IMR-90 (cell line): ENCODE results near the gene CREB5. TPM values are rescaled to one million over a fixed set of nuclear protein-coding genes. Genes with fewer than 3 reads are reported as not detected.

Source experiments
- ATAC-seq: fragments of 200-7000 bp; cut with Tn5 transposase; 2 replicates; pipeline ENCODE4 v1.9.1; 2020; ENCODE audit warnings: low read depth, mild to moderate bottlenecking, moderate library complexity
- BruUV-seq: library from RNA; stranded (reverse); fragments of 400-500 nt; replicated peaks from 2 replicates; lab custom pipeline; 2021; lab: Mats Ljungman, UMichigan
- CTCF ChIA-PET: fragments of 300-600 bp; formaldehyde crosslinking; extraction: SDS; loops from one replicate; lab custom pipeline; 2021; ENCODE audit warnings: antibody characterized with exemption; lab: Yijun Ruan, JAX
- POLR2A ChIA-PET: fragments of 300-600 bp; sonication (Branson Sonifier 250); formaldehyde crosslinking; loops from one replicate; lab custom pipeline; 2022; ENCODE audit warnings: antibody characterized with exemption; ENCODE audit not compliant: unreplicated experiment; lab: Charles Lee
- DNase-seq: peaks from one replicate; pipeline ENCODE4 v3.0.0; 2013
- H2AFZ ChIP-seq: replicated peaks from 2 replicates; pipeline ENCODE3; 2013; ENCODE audit warnings: low read length, mild to moderate bottlenecking; ENCODE audit not compliant: poor library complexity
- H2AK5ac ChIP-seq: 2 replicates; pipeline ENCODE4 v1.6.1; 2013; ENCODE audit warnings: low read depth, low read length, inconsistent platforms
- H2AK9ac ChIP-seq: replicated peaks from 2 replicates; pipeline ENCODE3; 2013; ENCODE audit warnings: mild to moderate bottlenecking, low read depth, low read length, moderate library complexity; ENCODE audit not compliant: poor library complexity
- H2BK120ac ChIP-seq: 2 replicates; pipeline ENCODE4 v1.6.1; 2013; ENCODE audit warnings: low read depth, low read length, inconsistent platforms
- H2BK15ac ChIP-seq: 3 replicates; pipeline ENCODE4 v1.6.1; 2013; ENCODE audit warnings: low read depth, low read length, inconsistent platforms
- H2BK20ac ChIP-seq: 2 replicates; pipeline ENCODE4 v1.6.1; 2013; ENCODE audit warnings: low read depth, mild to moderate bottlenecking, inconsistent platforms, low read length, moderate library complexity
- H2BK5ac ChIP-seq: 2 replicates; pipeline ENCODE4 v1.6.1; 2013; ENCODE audit warnings: mild to moderate bottlenecking, low read depth, low read length, inconsistent platforms; ENCODE audit not compliant: poor library complexity, severe bottlenecking
- H3K14ac ChIP-seq: replicated peaks from 2 replicates; pipeline ENCODE4 v1.6.1; 2013; ENCODE audit warnings: low read depth, low read length, inconsistent platforms
- H3K18ac ChIP-seq: 2 replicates; pipeline ENCODE4 v1.6.1; 2013; ENCODE audit warnings: low read depth, low read length, control low read depth
- H3K23ac ChIP-seq: 2 replicates; pipeline ENCODE4 v1.6.1; 2013; ENCODE audit warnings: low read depth, low read length, inconsistent platforms
- H3K27ac ChIP-seq: 2 replicates; pipeline ENCODE4 v1.5.1; 2013; ENCODE audit warnings: mild to moderate bottlenecking, control low read depth, low read length; ENCODE audit not compliant: insufficient read depth
- H3K27me3 ChIP-seq: 2 replicates; pipeline ENCODE4 v1.6.1; 2013; ENCODE audit warnings: low read length; ENCODE audit not compliant: control insufficient read depth, insufficient read depth
- H3K36me3 ChIP-seq: 2 replicates; pipeline ENCODE4 v1.6.1; 2013; ENCODE audit warnings: low read length, mixed read lengths; ENCODE audit not compliant: control insufficient read depth, insufficient read depth
- H3K4ac ChIP-seq: 2 replicates; pipeline ENCODE4 v1.6.1; 2013; ENCODE audit warnings: low read depth, low read length, inconsistent platforms
- H3K4me1 ChIP-seq: 2 replicates; pipeline ENCODE4 v1.6.1; 2013; ENCODE audit warnings: low read length, mixed read lengths; ENCODE audit not compliant: control insufficient read depth, insufficient read depth
- H3K4me2 ChIP-seq: 2 replicates; pipeline ENCODE4 v1.6.1; 2013; ENCODE audit warnings: low read depth, mild to moderate bottlenecking, control low read depth, low read length, moderate library complexity
- H3K4me3 ChIP-seq: 2 replicates; pipeline ENCODE4 v1.5.1; 2013; ENCODE audit warnings: low read depth, mild to moderate bottlenecking, control low read depth, low read length, moderate library complexity; ENCODE audit not compliant: insufficient read depth
- H3K56ac ChIP-seq: 2 replicates; pipeline ENCODE4 v1.6.1; 2013; ENCODE audit warnings: low read length, inconsistent platforms; ENCODE audit not compliant: insufficient read depth; ENCODE audit errors: extremely low read depth
- H3K79me1 ChIP-seq, 2 experiments: 2 replicates each; pipeline ENCODE4 v1.6.1; 2013; ENCODE audit warnings: low read length in 2 of 2, inconsistent platforms in 1 of 2, low read depth in 1 of 2
- H3K9ac ChIP-seq: 2 replicates; pipeline ENCODE4 v1.6.1; 2013; ENCODE audit warnings: low read depth, low read length, control low read depth
- H3K9me1 ChIP-seq: 2 replicates; pipeline ENCODE4 v1.6.1; 2013; ENCODE audit warnings: low read length, inconsistent platforms; ENCODE audit not compliant: insufficient read depth
- H3K9me3 ChIP-seq: 2 replicates; pipeline ENCODE4 v1.6.1; 2013; ENCODE audit warnings: low read length; ENCODE audit not compliant: control insufficient read depth, insufficient read depth
- H4K20me1 ChIP-seq: 2 replicates; pipeline ENCODE4 v1.6.1; 2013; ENCODE audit warnings: low read length, inconsistent platforms; ENCODE audit not compliant: insufficient read depth
- H4K5ac ChIP-seq: 2 replicates; pipeline ENCODE4 v1.6.1; 2013; ENCODE audit warnings: mild to moderate bottlenecking, low read depth, low read length, control low read depth
- H4K8ac ChIP-seq, 2 experiments: 2 replicates each; pipeline ENCODE4 v1.6.1; 2013; ENCODE audit warnings: low read depth in 2 of 2, low read length in 2 of 2, control low read depth in 1 of 2, inconsistent platforms in 1 of 2
- H4K91ac ChIP-seq: 2 replicates; pipeline ENCODE4 v1.6.1; 2013; ENCODE audit warnings: low read depth, low read length, inconsistent platforms; ENCODE audit not compliant: insufficient read depth
- BHLHE40 ChIP-seq: fragments of 150-350 bp; IDR thresholded peaks from 2 replicates; pipeline ENCODE4 v1.6.1; 2016; ENCODE audit warnings: mild to moderate bottlenecking, low read depth, low read length
- FOS ChIP-seq: fragments of 150-350 bp; IDR thresholded peaks from 2 replicates; pipeline ENCODE4 v1.6.1; 2016; ENCODE audit warnings: low read depth, low read length
- MAZ ChIP-seq: IDR thresholded peaks from 2 replicates; pipeline ENCODE4 v1.6.1; 2012; ENCODE audit warnings: low read depth, mild to moderate bottlenecking, low read length, improper control_type of control experiment, moderate library complexity, borderline replicate concordance
- MXI1 ChIP-seq: IDR thresholded peaks from 2 replicates; pipeline ENCODE4 v1.6.1; 2012; ENCODE audit warnings: low read depth, mild to moderate bottlenecking, low read length, moderate library complexity, borderline replicate concordance
- NFE2L2 ChIP-seq: fragments of 150-350 bp; IDR thresholded peaks from 2 replicates; pipeline ENCODE4 v1.6.1; 2016; ENCODE audit warnings: low read depth, mild to moderate bottlenecking, low read length
- RAD21 ChIP-seq: IDR thresholded peaks from 2 replicates; pipeline ENCODE4 v1.6.1; 2012; ENCODE audit warnings: low read length, improper control_type of control experiment
- RCOR1 ChIP-seq: IDR thresholded peaks from 2 replicates; pipeline ENCODE4 v1.6.1; 2012; ENCODE audit warnings: mild to moderate bottlenecking, low read length, improper control_type of control experiment; ENCODE audit not compliant: insufficient replicate concordance
- RFX5 ChIP-seq: IDR thresholded peaks from 2 replicates; pipeline ENCODE4 v1.8.0; 2012; ENCODE audit warnings: low read depth, mild to moderate bottlenecking, low read length, moderate library complexity
- SMC3 ChIP-seq: fragments of 150-350 bp; IDR thresholded peaks from 2 replicates; pipeline ENCODE4 v1.6.1; 2016; ENCODE audit warnings: low read depth, mild to moderate bottlenecking, antibody characterized with exemption, low read length, moderate library complexity
- whole genome bisulfite sequencing, 2 experiments: methylation state at CpG; one replicate each; pipeline versions ENCODE4 v1.1.5 to v1.1.7; 2013; ENCODE audit warnings: missing lambda C conversion rate in 2 of 2; ENCODE audit not compliant: insufficient read length in 1 of 2; ENCODE audit errors: extremely low coverage in 2 of 2; 5-methylcytosine and 5-hydroxymethylcytosine counted together
- dilution Hi-C: fragments of 300-500 bp; cut with HindIII; formaldehyde crosslinking; loops from one replicate; pipeline ENCODE4 v1.14.3; 2018; ENCODE audit warnings: low sequenced_read_pairs; ENCODE audit not compliant: unreplicated experiment
- in situ Hi-C: fragments of 300-500 bp; cut with MboI; formaldehyde crosslinking; loops from 3 replicates; pipeline ENCODE4 v1.14.3; 2019; ENCODE audit warnings: low sequenced_read_pairs, inconsistent platforms, mixed read lengths
- intact Hi-C: fragments of 100-400 bp; cut with micrococcal nuclease; formaldehyde crosslinking; loops from 2 replicates; pipeline ENCODE4 v1.10.0; 2022
- polyA plus RNA-seq, 3 experiments: library from polyadenylated mRNA; depleted of rRNA; stranded (reverse); fragments of >200 nt; gene quantifications; 2 replicates each; pipeline ENCODE4 v1.2.3, GENCODE V29; 2012; ENCODE audit warnings: low replicate concordance in 1 of 3
- total RNA-seq: library from RNA; depleted of rRNA; stranded (reverse); fragments of >200 nt; gene quantifications from 2 replicates; pipeline ENCODE4 v1.2.3, GENCODE V29; 2012
- TF ChIP-seq, protein P1 (sequence below): fragments of 150-350 bp; IDR thresholded peaks from 2 replicates; pipeline ENCODE4 v1.6.1; 2017; ENCODE audit warnings: mild to moderate bottlenecking, antibody characterized with exemption, low read length, low read depth
- TF ChIP-seq, protein P2 (sequence below): conservative IDR thresholded peaks from 2 replicates; pipeline ENCODE4 v1.5.1; 2012; ENCODE audit warnings: mild to moderate bottlenecking, low read depth, low read length, improper control_type of control experiment
- TF ChIP-seq, protein P3 (sequence below): fragments of 150-350 bp; IDR thresholded peaks from 2 replicates; pipeline ENCODE4 v1.6.1; 2016; ENCODE audit warnings: low read depth, mild to moderate bottlenecking, low read length, moderate library complexity, borderline replicate concordance

CREB5 gene
- total and polyA plus RNA-seq, 2 of the 4 experiments (the other 2 are of a cell fraction), result 7.3 to 13.1 TPM

DNA sequence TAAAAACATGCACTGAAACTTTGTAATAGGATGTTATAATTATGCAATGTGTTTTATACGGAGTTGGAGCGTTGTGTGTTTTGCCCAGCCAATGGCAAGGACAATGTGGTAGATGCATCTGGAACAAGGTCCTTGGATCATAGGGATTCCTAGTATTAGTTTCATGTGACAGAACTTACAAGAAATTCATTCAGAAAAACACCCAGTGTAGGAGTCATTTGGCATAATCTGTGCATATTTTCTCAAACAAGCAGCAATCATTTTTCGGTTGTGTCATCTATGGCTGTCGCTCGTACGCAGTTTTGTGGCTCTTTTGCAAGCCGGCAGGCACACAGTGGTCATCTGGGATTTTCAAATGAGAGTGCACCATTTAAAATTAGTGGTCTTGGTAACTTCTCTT is 19.8 kb downstream of the CREB5 start:
- H3K4me3 ChIP-seq, result no peak overlapping the region
- H3K27me3 ChIP-seq, result peaks cover 2% of the 10 kb centered on the region; the same call in 1 of the 2 replicates
- H3K4me1 ChIP-seq, result peaks cover 4% of the 10 kb centered on the region; the same call in 1 of the 2 replicates
- no peak overlapping the region for H3K4me2 ChIP-seq
- no peak overlapping the region for H2AK9ac ChIP-seq
- no peak overlapping the region for H3K56ac ChIP-seq
- no peak overlapping the region for H2BK5ac ChIP-seq
- no peaks in the 10 kb centered on the region for H3K36me3 ChIP-seq
- no peaks in the 10 kb centered on the region for H4K20me1 ChIP-seq
- H2AK5ac ChIP-seq, result no peak overlapping the region
- H4K5ac ChIP-seq, result no peak overlapping the region
- H3K27ac ChIP-seq, result no peak overlapping the region
- POLR2A ChIA-PET, result no interaction called here
- no peak overlapping the region for H2BK20ac ChIP-seq
- WGBS, 2 experiments, result no CpG with 5 or more reads among the region's 7 CpGs
- no peak overlapping the region for H3K14ac ChIP-seq
- ATAC-seq, result no peak
- no peaks in the 10 kb centered on the region for H3K9me3 ChIP-seq
- CTCF ChIA-PET, result interaction anchor here (0.7 kb wide), 2 partner anchors 15 to 440 kb away, joined by 3 read pairs; no protein-coding TSS in a partner anchor
- no peak overlapping the region for H2AFZ ChIP-seq
- H4K8ac ChIP-seq, result no peak overlapping the region
- TF ChIP-seq RFX5 (no peak), RAD21 (no peak), SMC3 (no peak), RCOR1 (no peak), NFE2L2 (no peak), MAZ (no peak), MXI1 (no peak), FOS (no peak), BHLHE40 (no peak)
- TF ChIP-seq, protein P1, sequence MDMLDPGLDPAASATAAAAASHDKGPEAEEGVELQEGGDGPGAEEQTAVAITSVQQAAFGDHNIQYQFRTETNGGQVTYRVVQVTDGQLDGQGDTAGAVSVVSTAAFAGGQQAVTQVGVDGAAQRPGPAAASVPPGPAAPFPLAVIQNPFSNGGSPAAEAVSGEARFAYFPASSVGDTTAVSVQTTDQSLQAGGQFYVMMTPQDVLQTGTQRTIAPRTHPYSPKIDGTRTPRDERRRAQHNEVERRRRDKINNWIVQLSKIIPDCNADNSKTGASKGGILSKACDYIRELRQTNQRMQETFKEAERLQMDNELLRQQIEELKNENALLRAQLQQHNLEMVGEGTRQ, result no peak
- TF ChIP-seq, protein P2, sequence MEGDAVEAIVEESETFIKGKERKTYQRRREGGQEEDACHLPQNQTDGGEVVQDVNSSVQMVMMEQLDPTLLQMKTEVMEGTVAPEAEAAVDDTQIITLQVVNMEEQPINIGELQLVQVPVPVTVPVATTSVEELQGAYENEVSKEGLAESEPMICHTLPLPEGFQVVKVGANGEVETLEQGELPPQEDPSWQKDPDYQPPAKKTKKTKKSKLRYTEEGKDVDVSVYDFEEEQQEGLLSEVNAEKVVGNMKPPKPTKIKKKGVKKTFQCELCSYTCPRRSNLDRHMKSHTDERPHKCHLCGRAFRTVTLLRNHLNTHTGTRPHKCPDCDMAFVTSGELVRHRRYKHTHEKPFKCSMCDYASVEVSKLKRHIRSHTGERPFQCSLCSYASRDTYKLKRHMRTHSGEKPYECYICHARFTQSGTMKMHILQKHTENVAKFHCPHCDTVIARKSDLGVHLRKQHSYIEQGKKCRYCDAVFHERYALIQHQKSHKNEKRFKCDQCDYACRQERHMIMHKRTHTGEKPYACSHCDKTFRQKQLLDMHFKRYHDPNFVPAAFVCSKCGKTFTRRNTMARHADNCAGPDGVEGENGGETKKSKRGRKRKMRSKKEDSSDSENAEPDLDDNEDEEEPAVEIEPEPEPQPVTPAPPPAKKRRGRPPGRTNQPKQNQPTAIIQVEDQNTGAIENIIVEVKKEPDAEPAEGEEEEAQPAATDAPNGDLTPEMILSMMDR, result no peak
- TF ChIP-seq, protein P3, sequence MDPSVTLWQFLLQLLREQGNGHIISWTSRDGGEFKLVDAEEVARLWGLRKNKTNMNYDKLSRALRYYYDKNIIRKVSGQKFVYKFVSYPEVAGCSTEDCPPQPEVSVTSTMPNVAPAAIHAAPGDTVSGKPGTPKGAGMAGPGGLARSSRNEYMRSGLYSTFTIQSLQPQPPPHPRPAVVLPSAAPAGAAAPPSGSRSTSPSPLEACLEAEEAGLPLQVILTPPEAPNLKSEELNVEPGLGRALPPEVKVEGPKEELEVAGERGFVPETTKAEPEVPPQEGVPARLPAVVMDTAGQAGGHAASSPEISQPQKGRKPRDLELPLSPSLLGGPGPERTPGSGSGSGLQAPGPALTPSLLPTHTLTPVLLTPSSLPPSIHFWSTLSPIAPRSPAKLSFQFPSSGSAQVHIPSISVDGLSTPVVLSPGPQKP, result no peak
- no peak overlapping the region for H3K18ac ChIP-seq
- H3K79me1 ChIP-seq, result no peaks in the 10 kb centered on the region
- intact Hi-C loops (no loop called here), dilution Hi-C loops (no loop called here), in situ Hi-C loops (no loop called here)
- no peak overlapping the region for H3K4ac ChIP-seq
- H3K9me1 ChIP-seq, result no peaks in the 10 kb centered on the region
- BruUV-seq, result no TSS peak
- H4K91ac ChIP-seq, result no peak overlapping the region
- no peak overlapping the region for H3K23ac ChIP-seq
- DNase-seq, result no peak
- H2BK15ac ChIP-seq, result no peak overlapping the region
- no peak overlapping the region for H3K9ac ChIP-seq
- H2BK120ac ChIP-seq, result no peak overlapping the region
